HG02973 (cell line): ENCODE results near the gene FOXC2.

Experiments used
- ATAC-seq: cut with Tn5 transposase; IDR thresholded peaks from one replicate; pipeline ENCODE4 v1.9.1; 2021; ENCODE audit warnings: moderate library complexity; ENCODE audit not compliant: unreplicated experiment

The FOXC2 gene

DNA sequence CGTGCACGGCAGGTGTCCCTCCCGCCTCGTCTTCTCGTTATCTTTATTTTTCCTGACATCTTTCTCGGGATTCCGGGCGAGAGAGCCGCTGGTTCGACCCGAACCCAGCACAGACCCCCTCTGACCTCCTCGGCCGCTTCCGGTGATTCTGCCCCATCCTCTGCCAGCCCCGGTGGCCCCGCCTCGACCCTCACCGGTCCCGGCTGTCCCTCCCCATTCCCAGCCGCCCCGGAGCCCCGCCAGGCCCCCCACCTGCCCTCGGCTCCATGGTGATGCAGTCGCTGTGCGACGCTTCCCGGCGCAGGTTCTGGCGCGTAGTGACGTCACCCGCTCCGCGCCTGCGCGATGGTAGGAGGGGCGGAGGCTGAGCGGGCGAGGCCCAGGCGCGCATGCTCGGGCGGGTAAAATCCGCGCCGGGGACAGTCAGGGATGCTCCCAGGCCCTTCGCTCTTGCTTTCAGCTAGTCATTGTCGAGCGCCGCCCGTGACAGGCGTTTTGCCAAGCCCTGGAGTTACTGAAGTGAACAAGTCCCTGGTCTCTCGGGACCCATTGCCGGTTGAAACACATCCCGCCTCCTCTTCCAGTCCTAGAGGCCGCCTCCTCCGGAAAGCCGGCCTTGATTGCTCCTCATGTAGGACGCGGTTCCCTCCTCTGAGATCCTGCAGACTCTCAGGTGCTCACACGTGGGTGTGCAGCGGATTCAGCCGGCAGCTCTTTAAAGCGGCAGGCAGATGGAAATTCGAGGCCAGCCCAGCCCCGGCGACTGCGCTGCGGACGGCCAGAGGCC lies 11.5 kb upstream of the FOXC2 start, which contains the start of gene MTHFSD:
MTHFSD (minus strand) TSS at position 319 of the 787 bp plus-strand sequence; CDS start at position 268, 51 bp downstream.
- ATAC-seq: peak; percentile 76

DNA sequence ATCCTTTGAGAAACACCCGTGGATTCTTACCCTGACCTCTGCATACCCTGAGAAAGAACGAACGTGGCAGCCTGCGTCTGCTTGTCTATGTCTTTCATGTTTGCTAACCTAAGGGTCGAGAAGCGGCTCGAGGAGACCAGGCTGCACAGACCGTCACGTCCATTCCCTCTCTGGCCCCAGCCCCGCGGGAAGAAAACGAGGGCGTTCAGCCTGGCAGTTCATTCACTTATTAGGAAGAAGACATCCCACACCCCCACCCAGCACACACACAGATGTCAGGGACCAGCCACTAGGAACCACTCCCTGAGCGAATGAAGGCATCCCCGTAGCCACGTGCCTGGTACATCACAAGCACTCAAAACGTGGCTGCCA lies 10.9 kb upstream of the FOXC2 start:
- no peak for ATAC-seq

DNA sequence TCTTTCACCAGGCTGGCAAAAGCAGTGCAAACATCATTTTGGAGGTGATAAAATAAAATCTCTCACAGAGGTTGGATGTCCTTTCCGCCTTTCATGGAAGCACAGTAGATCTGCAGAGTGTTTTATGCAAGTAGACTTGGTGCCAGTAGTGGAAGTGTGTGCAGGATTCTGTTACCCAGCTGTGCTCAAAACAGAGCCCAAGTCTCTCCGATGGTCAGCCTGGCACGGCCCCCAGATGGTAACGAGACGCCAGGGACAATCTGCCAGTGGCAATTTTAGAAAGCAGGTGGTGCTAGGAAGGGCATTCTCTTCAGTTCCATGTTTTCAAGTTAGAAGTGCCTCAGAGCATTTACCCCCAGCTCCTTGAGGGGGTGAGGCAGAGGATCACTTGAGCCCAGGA lies 10.1 kb upstream of the FOXC2 start:
- no peak for ATAC-seq

DNA sequence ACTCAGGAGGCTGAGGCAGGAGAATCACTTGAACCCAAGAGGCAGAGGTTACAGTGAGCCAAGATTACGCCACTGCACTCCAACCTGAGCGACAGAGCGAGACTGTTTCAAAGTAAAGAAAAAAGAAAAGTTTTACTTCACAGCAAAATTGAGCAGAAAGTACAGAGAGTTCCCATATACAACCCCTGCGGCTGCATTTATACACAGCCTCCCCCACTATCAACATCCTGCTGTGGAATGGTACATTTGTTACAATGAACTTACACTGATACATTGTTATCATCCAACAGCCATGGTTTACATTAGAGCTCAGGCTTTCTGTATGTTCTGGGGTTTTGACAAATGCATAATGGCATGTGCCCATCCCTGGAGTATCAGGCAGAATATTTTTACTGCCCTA lies 9.0 kb upstream of the FOXC2 start:
- no peak for ATAC-seq

DNA sequence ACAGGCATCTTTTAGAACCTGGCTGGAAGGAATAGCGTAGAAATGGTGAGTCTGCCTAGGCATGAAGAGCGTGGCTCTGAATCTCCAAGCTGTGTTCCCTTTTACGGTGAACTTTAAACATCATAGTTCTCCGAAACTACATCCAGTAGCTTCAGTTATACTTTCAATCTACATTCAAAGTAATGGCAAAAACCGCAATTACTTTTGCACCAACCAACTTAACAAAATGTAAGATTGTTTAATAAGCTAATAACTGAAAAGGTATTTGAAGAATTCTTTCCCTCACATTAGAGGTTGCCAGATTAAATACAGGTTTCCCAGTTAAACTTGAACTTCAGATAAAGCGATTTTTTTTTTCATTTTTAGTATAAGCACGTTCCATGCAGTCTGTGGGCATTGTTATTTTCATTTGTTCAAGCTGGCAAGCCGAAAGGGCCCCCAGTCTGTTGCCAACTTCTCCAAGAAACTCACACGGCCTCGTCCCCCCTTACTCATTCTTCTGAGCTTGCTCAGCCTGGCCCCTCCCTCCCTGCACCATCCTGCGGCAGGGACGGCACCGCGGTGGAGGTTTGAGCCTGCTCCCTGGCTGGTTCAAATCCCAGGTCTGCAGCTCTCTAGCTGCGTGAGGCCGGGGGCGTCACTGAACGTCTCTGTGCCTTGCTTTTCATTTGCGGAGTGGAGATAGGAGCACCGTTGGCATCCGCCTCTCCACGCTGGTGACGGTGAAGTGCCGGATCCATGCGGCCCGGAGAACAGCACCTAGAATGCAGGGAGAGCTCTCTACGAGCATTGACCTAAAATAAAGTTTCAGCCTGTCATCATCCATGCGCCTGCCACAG lies 8.1 kb upstream of the FOXC2 start:
- ATAC-seq: no peak

DNA sequence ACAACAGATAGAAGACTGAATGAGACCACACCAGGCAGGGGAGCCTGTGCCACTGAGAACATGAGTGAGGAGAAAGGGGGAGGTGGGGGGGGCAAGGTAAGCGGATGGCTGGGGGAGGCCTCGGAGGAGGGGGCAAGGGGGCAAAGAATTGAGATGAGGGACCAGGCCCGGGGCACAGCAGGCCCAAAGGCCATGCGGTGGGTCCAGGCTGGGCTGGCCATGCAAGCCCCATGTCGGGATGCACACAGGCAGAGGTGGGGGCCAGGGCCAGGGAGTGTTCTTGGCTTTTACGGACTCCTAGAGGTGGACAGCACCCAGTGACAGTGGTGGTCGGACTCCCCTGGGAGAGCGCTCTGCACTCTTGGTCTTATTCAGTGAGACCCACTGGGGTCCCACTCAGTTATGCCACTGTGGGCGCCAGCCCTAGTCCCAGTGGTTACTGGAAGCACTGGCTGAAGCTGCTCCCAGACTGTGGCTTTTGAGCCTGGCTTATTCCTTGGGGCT lies 6.8 kb upstream of the FOXC2 start:
- ATAC-seq: no peak

DNA sequence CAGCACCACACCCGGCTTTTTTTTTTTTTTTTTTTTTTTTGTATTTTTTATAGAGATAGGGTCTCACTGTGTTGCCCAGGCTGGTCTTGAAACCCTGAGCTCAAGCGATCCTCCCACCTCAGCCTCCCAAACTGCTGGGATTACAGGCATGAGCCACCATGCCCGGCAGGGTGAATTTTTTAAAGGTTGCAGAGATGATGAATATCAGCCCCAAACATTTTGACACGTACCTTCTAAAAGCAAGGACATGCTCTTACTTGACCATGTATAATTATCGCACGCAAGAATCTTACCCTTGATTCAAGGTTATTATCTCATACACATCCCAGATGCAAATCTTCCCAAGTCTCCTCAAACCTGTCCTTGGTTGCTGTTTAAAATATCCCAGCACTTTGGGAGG lies 4.3 kb upstream of the FOXC2 start:
- no peak for ATAC-seq

DNA sequence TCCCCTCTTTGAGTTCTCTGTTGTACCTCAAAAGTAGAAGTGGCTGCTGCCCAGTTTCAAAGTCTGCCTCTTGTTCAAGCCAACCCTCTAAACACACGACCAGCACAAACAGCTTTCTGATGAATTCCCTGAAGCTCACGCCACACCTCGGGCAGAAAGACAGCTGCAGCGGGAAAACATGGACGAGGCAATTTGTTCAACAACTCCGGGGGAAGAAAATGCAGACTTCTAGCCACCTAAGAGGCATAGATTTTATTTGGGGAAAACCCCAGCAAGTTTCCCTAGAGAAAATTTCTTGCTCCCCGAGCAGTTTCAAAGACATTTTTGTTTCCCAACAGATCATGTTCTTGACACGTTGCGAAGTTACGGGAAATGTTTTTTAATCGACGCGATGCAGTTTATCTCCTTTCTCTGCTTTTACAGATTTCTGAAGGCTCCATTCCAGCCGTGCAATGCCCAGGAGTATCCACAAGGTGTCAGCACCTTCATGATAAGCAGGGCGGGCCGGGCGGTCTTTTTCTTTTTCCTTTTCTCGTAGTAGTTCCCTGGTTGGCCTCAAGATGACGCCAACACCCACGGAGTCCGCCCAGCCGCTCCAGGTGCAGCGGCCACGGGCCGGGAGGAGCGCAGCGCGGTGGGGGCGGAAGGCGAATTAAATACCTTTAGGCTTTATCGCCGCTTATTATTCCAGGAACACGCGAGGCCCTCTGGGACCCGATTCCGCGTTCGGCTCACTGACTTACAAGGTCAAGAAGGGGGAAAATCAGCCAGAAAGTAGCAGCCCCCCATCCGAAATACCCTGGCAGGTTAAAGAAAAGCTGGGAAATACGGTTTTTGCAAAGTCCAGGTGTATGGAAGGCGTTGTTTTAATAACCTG lies 2.9 kb upstream of the FOXC2 start:
- peak; percentile 77 for ATAC-seq

DNA sequence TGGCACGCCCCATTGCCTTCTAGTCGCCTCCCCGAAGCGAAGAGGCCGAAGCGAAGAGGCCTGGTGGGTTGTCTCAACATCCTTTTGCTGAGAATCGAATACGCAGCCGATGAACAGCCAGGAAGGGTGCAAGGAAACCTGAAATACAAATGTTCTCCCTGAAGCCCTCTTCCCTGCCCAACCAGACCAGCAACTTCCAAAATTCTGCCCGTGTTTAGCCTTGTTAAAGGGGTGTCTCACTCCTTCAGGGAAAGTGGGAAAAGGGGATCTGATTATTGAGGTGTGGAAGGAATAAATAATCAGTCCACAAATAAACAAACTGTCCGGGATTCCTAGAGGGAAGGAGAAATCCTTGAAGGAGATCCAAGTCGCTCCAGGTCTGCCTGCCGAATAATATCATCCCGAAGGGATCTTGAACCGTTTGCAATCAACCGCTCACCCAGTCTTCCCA lies 1.4 kb upstream of the FOXC2 start:
- no peak for ATAC-seq

DNA sequence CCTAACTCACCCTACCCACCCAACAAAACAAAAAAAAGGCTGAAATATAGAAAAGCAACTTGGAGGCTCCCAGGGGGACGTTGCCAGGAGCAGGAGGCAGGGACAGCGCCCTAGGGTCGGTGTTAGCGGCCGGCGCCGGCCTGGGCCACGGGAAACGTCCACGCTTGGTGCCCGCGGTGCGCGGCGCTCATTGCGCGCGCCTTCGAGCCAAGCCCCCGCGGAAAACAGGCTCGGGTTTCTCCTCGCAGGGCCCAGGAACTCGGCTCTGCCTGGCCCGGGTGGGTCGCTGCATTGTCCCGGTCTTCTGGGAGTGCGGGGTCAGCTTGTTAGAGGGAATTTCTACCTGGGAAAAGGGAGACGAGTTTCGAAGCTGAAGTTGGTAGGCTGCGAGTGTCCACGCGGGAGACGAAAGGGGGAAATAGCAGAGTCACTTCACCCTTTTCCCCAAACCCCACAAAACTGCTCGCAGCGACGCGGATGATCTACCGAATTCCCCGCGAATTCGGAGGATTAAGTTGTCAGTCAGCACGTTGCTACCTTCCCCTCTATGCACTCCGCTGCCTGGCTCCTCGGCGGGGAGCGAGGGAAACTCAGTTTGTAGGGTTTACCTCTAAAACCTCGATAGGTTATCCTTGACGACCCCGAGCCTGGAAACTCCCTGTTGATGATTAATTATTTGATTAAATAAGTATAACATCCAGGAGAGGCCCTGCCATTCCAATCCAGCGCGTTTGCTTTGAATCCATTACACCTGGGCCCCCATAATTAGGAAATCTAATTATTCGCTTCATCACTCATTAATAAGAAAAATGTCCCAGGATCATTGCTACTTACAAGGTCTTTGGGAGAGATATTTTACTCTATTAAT lies 751 bp upstream of the FOXC2 start:
- no peak for ATAC-seq

DNA sequence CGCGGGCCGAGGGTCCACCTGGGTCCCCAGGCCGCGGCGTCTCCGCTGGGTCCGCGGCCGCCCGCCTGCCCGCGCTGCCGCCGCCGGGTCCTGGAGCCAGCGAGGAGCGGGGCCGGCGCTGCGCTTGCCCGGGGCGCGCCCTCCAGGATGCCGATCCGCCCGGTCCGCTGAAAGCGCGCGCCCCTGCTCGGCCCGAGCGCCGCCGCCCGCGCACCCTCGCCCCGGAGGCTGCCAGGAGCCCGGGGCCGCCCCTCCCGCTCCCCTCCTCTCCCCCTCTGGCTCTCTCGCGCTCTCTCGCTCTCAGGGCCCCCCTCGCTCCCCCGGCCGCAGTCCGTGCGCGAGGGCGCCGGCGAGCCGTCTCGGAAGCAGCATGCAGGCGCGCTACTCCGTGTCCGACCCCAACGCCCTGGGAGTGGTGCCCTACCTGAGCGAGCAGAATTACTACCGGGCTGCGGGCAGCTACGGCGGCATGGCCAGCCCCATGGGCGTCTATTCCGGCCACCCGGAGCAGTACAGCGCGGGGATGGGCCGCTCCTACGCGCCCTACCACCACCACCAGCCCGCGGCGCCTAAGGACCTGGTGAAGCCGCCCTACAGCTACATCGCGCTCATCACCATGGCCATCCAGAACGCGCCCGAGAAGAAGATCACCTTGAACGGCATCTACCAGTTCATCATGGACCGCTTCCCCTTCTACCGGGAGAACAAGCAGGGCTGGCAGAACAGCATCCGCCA lies 504 bp downstream of the FOXC2 start:
- ATAC-seq: no peak

DNA sequence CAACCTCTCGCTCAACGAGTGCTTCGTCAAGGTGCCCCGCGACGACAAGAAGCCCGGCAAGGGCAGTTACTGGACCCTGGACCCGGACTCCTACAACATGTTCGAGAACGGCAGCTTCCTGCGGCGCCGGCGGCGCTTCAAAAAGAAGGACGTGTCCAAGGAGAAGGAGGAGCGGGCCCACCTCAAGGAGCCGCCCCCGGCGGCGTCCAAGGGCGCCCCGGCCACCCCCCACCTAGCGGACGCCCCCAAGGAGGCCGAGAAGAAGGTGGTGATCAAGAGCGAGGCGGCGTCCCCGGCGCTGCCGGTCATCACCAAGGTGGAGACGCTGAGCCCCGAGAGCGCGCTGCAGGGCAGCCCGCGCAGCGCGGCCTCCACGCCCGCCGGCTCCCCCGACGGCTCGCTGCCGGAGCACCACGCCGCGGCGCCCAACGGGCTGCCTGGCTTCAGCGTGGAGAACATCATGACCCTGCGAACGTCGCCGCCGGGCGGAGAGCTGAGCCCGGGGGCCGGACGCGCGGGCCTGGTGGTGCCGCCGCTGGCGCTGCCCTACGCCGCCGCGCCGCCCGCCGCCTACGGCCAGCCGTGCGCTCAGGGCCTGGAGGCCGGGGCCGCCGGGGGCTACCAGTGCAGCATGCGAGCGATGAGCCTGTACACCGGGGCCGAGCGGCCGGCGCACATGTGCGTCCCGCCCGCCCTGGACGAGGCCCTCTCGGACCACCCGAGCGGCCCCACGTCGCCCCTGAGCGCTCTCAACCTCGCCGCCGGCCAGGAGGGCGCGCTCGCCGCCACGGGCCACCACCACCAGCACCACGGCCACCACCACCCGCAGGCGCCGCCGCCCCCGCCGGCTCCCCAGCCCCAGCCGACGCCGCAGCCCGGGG lies 1.3 kb downstream of the FOXC2 start:
- ATAC-seq: no peak

DNA sequence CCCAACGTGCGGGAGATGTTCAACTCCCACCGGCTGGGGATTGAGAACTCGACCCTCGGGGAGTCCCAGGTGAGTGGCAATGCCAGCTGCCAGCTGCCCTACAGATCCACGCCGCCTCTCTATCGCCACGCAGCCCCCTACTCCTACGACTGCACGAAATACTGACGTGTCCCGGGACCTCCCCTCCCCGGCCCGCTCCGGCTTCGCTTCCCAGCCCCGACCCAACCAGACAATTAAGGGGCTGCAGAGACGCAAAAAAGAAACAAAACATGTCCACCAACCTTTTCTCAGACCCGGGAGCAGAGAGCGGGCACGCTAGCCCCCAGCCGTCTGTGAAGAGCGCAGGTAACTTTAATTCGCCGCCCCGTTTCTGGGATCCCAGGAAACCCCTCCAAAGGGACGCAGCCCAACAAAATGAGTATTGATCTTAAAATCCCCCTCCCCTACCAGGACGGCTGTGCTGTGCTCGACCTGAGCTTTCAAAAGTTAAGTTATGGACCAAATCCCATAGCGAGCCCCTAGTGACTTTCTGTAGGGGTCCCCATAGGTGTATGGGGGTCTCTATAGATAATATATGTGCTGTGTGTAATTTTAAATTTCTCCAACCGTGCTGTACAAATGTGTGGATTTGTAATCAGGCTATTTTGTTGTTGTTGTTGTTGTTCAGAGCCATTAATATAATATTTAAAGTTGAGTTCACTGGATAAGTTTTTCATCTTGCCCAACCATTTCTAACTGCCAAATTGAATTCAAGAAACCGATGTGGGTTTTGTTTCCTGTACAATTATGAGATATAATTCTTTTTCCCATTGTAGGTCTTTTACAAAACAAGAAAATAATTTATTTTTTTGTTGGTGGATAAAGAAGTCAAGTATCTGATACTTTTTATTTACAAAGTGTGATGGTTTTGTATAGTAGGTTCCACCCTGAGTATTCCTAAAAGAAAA lies 2.3 kb downstream of the FOXC2 start:
- ATAC-seq: no peak

DNA sequence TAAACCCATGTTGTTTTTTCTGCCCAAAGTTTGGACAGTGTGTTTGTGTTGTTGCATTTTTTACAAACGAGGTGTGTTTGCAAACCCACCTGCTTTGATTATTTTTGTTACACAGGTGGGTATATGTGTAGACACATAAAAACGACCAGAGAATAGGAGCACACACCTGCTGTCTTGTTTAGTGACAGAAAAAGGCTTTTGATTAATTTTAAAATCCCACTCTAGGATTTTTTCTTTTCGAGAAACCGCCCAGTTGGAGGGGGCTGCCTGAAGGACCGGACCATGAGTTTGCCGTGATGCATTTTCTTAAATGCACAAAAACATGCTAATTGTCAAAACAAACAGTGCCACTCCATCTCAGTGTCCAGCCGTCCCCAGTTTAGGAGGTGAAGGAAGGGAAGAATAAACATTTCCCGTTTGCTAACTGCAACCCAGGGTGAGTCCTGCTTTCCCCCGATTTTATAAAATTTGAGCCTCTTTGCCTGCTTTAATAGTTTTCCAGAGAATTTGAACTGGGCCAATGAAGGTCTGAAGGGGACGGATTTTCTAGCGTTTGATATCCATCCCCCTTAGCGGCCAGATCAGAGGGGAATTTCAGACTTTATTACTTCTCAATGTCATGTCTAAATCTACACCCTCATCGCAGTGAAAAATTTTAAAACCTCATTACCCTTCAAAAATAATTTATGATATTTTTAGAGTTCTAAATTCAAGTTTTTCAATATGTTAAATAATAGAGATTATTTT lies 3.2 kb downstream of the FOXC2 start:
- no peak for ATAC-seq

DNA sequence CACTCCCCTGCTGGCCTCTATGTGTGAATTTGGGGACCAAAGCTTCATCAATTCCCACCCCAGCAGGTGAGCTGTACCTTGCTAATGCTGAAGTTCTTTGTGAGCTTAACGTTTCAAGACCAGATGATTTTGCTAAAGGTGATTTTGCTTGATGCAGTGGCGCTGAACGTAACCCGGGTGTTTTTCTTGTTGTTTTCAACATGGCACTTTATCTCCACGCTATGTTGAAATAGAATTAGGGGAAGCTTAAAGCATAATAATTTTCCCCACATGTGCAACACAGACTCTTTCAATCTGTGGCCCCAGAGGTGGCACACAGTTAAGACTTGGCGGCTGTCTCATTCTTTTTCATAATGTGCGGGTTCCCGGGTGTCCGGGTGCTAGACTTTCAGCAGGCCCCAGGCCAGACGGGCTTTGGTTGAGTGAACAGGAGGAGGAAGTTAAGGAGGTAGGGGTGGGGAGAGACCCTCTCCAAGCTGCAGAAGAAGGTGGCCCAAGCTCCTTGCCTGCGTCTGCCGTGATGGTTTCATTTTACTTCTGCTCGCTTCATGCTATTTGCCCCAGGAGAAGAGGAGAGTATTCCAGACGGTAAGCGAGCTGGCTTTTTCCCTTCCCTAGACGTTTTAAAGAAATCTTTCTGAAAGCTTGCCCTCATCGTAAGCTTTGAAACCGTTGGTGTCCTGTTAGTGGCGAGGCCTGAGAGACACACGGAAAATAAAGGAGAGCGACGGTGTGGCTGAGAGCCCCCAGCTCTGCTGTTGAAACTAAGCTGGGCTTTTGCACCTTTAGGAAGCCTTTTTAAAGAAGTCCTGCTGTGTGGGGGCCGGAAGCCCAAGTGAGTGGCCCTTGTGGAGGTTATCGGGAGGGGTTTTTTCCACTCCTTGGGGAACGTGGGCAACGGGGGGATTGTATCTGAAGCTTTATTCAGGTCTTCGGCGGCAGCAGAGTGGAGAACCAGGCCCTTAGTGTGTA lies 4.2 kb downstream of the FOXC2 start:
- no peak for ATAC-seq
